PC-3 (cell line): ENCODE results near the gene AKAP8L.

Experiments
- CTCF ChIP-seq: fragments of 300-600 bp; sonication (generic); conservative IDR thresholded peaks from 2 replicates; pipeline ENCODE4 v1.5.1; 2017; ENCODE audit warnings: antibody characterized with exemption, low read depth, mild to moderate bottlenecking, low read length
- EZH2 ChIP-seq: fragments of 300-600 bp; sonication (generic); IDR thresholded peaks from one replicate; pipeline ENCODE4 v1.6.1; 2017; ENCODE audit warnings: antibody characterized with exemption, mild to moderate bottlenecking, low read length; ENCODE audit not compliant: unreplicated experiment

DNA sequence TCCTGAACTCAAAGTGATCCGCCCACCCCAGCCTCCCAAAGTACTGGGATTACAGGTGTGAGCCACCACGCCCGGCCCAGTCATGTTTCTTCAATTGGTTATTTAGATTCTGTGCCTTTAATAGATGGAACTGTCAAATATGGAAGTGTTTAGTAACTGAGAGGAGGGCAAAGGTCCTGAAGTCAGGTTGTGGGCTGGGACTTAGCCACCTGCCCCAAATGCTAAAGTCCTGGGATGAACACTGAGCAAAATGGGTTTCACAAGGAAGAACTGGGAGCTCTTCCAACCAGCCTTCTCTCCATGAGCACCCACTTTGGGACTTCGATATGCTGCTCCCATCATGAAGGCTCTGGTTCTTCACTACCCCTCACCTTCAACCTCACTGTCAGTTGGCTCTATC lies 60.9 kb downstream of the AKAP8L start:
- TF ChIP-seq CTCF (no peak), EZH2 (no peak)
